ENCODE results near the gene PSMD10. TPM values are rescaled to one million over a fixed set of nuclear protein-coding genes. Genes with fewer than 3 reads are reported as not detected.

Gene PSMD10
- polyA plus RNA-seq, 3 donors = 85.5 to 85.9 (median 85.9) TPM

GRCh38 chrX:108081110-108081509, 10.2 kb downstream of the PSMD10 start:
- no peak for DNase-seq (ENCODE audit: low read depth in 3 of 3, low spot score in 2 of 3)

GRCh38 chrX:108072746-108073145, 18.6 kb downstream of the PSMD10 start:
- DNase-seq (ENCODE audit: low read depth in 3 of 3, low spot score in 2 of 3) = no peak

DNA sequence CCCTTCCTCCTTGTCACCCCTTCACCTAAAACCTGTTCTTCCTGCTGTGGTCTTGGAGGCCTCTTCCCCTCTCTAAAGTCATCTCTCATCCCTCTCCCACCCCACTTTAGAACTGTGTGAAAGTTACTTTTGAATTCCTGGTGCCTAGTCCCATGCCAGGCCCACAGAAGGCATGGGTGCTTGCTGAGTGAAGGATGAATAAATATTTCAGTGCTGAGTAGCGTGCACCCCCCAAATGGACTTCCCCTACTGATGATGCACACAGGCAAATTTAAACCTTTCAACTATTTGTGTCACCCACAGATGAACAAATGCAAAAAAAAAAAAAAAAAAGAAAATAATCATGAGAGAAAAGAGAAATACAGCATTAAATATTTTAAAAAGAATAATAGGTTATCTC, 19.8 kb downstream of the PSMD10 start:
- no peak for DNase-seq (ENCODE audit: low read depth in 3 of 3, low spot score in 2 of 3)

DNA sequence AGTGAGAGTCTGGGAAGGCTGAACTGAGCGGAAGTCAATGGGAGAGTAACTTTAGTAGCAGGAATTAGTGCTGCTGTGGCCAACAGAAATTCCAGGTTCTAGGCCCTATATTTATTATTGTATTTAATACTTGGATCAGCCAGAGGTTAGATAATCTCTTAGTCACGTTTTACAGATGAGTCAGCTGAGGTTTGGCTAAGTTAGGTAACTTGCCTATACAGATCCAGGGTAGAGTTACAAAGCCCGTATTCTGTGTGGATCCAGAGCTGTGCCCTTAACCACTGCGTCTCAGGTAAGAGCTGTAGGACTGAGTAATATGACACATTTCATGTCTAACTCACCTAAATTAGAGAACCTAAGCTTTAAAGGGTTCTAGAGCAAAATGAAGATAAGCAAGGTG, 20.5 kb downstream of the PSMD10 start:
- DNase-seq (ENCODE audit: low read depth in 3 of 3, low spot score in 2 of 3) = no peak

DNA sequence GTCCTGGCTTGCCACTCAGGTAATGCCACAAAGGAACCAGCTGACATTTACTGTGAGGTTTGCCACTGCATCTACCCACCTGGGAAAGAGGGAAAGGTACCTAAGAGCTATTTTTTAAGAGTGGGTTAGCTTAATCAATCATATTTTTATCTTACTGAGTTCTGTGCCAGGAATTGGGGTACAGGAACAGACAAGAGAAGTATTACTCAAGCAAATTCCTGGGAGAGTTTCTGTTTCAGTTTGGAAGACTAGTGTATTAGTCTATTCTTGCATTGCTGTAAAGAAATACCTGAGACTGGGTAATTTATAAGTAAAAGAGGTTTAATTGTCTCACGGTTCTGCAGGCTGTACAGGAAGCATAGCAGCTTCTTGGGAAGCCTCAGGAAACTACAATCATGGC, 23.2 kb downstream of the PSMD10 start:
- no peak for DNase-seq (ENCODE audit: low read depth in 3 of 3, low spot score in 2 of 3)

- DNase-seq (ENCODE audit: low read depth in 3 of 3, low spot score in 2 of 3) = no peak
Measured at GRCh38 chrX:108064613-108065012, 26.7 kb downstream of the PSMD10 start.

DNA sequence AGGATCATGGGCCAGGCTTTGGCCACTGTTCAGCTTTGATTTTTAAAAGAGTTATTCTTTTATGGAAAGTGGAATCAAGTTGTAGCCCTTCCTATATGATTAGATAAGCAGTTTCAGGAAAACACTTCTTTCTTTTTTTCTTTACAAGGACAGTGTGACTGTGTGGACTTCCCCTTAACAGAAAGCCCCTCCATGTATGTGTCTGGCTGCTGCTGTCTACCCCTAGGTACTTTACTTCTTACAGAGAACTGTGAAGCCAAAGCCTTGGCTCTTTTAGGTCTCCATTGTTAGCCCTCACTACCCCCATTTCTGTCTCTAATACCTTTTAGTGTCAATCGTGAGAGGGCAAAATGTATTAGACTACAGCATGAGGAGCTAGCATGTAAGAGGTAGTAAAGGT, 27.3 kb downstream of the PSMD10 start:
- DNase-seq (ENCODE audit: low read depth in 3 of 3, low spot score in 2 of 3) = no peak

GRCh38 chrX:108059801-108060200, 31.5 kb downstream of the PSMD10 start:
- no peak for DNase-seq (ENCODE audit: low read depth in 3 of 3, low spot score in 2 of 3)

DNA sequence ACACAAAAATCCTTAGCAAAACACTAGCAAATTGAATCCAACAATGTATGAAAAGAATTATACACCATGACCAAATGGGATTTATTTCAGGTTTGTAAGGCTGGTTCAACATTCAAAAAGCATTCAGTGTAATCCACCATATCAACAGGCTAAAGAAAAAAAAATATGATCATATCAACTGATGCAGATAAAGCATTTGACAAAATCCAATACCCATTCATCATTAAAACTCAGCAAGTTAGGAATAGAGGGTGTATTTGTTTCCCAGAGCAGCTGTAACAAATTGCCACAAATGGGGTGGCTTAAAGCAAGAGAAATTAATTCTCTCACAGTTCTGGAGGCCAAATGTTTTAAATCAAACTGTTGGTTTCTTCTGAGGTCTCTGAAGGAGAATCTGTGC, 35.8 kb downstream of the PSMD10 start:
- DNase-seq (ENCODE audit: low read depth in 3 of 3, low spot score in 2 of 3) = no peak

- no peak for DNase-seq (ENCODE audit: low read depth in 3 of 3, low spot score in 2 of 3)
Measured at GRCh38 chrX:108053218-108053617, 38.1 kb downstream of the PSMD10 start.

DNA sequence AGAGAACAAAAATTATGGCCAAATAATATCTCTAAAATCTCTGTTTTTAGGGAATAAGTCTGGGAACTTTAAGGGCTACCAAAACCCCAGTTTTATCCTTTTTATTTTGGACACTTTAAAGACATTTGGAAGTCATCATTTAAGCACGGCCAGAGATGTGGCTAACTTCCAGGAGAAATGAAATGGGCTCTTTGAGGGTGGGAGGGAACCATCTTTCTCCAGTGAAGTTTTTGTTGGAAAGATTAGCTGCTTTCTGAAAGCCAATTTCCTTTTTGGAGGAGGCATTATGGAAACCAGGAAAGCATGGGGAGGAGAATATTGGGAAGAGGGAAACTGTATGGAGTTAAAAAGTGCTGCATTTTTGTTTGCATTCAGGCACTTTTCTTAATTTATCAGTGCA, 41.7 kb downstream of the PSMD10 start:
- no peak for DNase-seq (ENCODE audit: low read depth in 3 of 3, low spot score in 2 of 3)

- DNase-seq (ENCODE audit: low read depth in 3 of 3, low spot score in 2 of 3) = no peak
Measured at GRCh38 chrX:108044554-108045256, 46.6 kb downstream of the PSMD10 start, which contains the start of gene VSIG1. Gene VSIG1, plus strand, starts transcription at chrX:108045065. Its CDS starts 66 bp downstream, at chrX:108045131.

GRCh38 chrX:108036298-108036973, 54.9 kb downstream of the PSMD10 start:
- no peak for DNase-seq (ENCODE audit: low read depth in 3 of 3, low spot score in 2 of 3)

DNA sequence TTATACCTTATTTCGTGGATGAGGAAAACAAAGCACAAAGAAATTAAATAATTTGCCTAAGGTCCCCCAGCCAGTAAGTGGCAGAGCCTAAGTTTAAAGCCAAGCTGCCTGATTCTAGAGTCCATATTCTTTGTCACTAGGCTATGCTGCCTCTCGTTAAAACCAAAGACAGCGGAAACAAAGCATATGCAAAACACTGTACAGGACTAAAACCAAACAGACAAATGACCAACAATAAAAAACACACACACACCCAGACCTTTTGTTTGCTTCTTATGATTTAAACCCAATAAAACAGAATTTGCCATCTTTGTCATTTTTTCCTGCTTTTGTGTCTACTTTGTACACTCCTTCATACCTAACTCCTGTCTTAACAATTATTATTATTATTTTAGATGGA, 56.6 kb downstream of the PSMD10 start:
- no peak for DNase-seq (ENCODE audit: low read depth in 3 of 3, low spot score in 2 of 3)

Other genes starting within 250 kb of the PSMD10 start
- gene TEX13B, start 109.2 kb downstream of the PSMD10 start, polyA plus RNA-seq (ENCODE audit: insufficient read length in 3 of 3) = not detected
- gene VSIG1, start 46.5 kb downstream of the PSMD10 start, polyA plus RNA-seq (ENCODE audit: insufficient read length in 3 of 3) = under 1 TPM; 0.74 to 0.90 (median 0.85) TPM
- gene ATG4A, start 236 bp upstream of the PSMD10 start, polyA plus RNA-seq (ENCODE audit: insufficient read length in 3 of 3) = 10 to 100 TPM; 12.3 to 14.3 (median 12.3) TPM

Data from right renal cortex interstitium (tissue), 3 donors.